GM19328 (cell line): Measurements from ENCODE around the gene TMEM175.

Source experiments
- ATAC-seq: cut with Tn5 transposase; IDR thresholded peaks from one replicate; pipeline ENCODE4 v1.9.1; 2021; ENCODE audit warnings: mild to moderate bottlenecking, moderate library complexity; ENCODE audit not compliant: unreplicated experiment

TMEM175 gene

GRCh38 chr4:946103-946450 lies 13.8 kb downstream of the TMEM175 start:
- ATAC-seq = no peak

GRCh38 chr4:946517-947471 lies 14.5 kb downstream of the TMEM175 start:
- ATAC-seq = no peak

- ATAC-seq = no peak
These were observed 15.3 kb downstream of the TMEM175 start for GRCh38 chr4:947491-947971.

- no peak for ATAC-seq
These were observed 16.1 kb downstream of the TMEM175 start for GRCh38 chr4:948101-948935.

- no peak for ATAC-seq
These were observed 16.7 kb downstream of the TMEM175 start for GRCh38 chr4:948936-949300.

- ATAC-seq = no peak
These were observed 17.4 kb downstream of the TMEM175 start for GRCh38 chr4:949656-950055.

- ATAC-seq = no peak
These were observed 18.1 kb downstream of the TMEM175 start for GRCh38 chr4:950136-951020.

- ATAC-seq = no peak
These were observed 18.9 kb downstream of the TMEM175 start for GRCh38 chr4:951186-951585.

- ATAC-seq = no peak
These were observed 19.6 kb downstream of the TMEM175 start for GRCh38 chr4:951594-952468.

GRCh38 chr4:952881-953573 lies 20.8 kb downstream of the TMEM175 start:
- no peak for ATAC-seq

- no peak for ATAC-seq
These were observed 21.3 kb downstream of the TMEM175 start for GRCh38 chr4:953574-953915.

GRCh38 chr4:954211-955020 lies 22.2 kb downstream of the TMEM175 start:
- ATAC-seq = no peak

- ATAC-seq = no peak
These were observed 23.1 kb downstream of the TMEM175 start for GRCh38 chr4:955161-955921.

- no peak for ATAC-seq
These were observed 23.7 kb downstream of the TMEM175 start for GRCh38 chr4:955931-956381.

GRCh38 chr4:956531-957230 lies 24.4 kb downstream of the TMEM175 start:
- no peak for ATAC-seq

GRCh38 chr4:957231-957580 lies 24.9 kb downstream of the TMEM175 start:
- no peak for ATAC-seq
